CD4-positive, alpha-beta T cell treated with Interleukin-4 for 1 hour (primary cell): ENCODE measurements around the gene SNAPC4.
A peak's percentile ranks its signal among the peaks of the same experiment; 100 is the strongest.

Experiments
- DNase-seq, 2 donors: peaks; one replicate each; pipeline ENCODE4 v3.0.0-alpha.2; 2020 to 2022

The SNAPC4 gene, protein sequence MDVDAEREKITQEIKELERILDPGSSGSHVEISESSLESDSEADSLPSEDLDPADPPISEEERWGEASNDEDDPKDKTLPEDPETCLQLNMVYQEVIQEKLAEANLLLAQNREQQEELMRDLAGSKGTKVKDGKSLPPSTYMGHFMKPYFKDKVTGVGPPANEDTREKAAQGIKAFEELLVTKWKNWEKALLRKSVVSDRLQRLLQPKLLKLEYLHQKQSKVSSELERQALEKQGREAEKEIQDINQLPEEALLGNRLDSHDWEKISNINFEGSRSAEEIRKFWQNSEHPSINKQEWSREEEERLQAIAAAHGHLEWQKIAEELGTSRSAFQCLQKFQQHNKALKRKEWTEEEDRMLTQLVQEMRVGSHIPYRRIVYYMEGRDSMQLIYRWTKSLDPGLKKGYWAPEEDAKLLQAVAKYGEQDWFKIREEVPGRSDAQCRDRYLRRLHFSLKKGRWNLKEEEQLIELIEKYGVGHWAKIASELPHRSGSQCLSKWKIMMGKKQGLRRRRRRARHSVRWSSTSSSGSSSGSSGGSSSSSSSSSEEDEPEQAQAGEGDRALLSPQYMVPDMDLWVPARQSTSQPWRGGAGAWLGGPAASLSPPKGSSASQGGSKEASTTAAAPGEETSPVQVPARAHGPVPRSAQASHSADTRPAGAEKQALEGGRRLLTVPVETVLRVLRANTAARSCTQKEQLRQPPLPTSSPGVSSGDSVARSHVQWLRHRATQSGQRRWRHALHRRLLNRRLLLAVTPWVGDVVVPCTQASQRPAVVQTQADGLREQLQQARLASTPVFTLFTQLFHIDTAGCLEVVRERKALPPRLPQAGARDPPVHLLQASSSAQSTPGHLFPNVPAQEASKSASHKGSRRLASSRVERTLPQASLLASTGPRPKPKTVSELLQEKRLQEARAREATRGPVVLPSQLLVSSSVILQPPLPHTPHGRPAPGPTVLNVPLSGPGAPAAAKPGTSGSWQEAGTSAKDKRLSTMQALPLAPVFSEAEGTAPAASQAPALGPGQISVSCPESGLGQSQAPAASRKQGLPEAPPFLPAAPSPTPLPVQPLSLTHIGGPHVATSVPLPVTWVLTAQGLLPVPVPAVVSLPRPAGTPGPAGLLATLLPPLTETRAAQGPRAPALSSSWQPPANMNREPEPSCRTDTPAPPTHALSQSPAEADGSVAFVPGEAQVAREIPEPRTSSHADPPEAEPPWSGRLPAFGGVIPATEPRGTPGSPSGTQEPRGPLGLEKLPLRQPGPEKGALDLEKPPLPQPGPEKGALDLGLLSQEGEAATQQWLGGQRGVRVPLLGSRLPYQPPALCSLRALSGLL (N-terminal part only)

DNA sequence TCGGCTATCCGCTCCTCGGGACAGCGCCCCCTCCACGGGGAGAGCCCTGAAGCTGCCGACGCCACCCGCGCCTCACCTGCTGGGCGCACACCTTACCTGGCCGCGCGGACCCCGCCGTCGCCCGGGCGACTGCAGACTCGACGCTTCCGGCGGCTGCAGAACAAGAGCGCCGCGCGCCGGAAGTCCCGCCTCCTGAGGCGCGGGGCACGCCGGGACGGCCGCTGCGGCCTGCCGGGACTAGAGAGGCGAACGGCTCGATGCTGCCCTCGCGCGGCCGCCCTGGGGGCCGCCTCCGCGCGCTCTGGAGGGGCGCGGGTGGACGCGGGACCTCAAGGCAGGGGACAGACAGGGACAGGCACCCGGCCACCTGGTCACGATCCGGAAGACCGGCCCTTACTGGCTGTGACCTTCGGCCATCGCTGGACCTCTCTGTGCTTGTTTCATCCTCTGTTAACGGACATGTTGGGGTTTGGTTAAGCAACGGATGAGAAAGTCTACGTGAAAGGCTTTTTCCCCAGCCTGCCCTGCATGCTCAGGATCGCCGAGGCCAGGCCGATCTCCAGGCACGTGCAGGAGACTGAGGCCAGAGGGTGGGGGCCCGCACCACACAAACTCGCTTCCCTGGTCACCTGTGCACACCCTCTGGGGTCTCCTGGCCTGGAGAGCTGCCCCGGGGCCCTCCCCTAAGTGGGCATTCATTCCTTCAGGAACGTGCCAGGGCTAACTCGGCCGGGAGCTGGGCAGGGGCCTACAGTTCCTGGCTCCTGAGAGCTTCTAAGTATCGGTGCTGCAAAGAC, at the start of gene SNAPC4:
TSS of gene SNAPC4 (minus strand) at position 133 of the 797 bp plus-strand sequence. CDS start 1,742 bp downstream, outside the sequence.
- peak; percentile 87 to 89 for DNase-seq

- DNase-seq = no peak
Observed at GRCh38 chr9:136448655-136449054, 48.7 kb upstream of the SNAPC4 start.

DNA sequence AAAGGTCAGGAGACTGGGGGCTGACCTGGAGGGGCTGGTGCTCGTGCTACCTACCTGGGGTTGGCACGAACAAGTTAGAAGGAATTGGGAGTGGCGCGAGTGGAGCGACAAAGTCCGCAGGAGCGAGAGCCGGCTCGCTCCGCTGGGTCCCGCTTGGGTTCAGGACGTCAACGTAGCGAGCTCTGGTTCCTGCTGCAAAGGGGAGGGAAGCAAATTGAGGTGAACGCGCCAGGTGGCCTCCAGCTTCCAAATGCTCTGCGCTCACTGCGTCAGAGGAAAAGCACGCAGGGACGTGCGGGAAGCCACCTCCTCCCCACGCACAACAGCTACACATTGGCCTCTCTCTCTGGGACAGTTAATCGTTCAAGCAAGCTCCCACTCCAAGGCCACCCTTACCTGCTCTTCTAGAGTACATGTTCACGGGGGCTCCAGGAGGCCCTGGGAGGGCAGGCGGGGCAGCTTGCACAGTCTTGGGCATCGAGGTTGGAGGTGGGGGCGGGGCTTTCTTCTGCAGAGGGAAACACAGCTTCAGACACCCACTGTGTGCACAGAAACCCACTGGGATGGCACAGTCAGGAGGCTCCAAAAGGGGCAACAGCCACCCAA, 47.3 kb upstream of the SNAPC4 start:
- DNase-seq = no peak

DNA sequence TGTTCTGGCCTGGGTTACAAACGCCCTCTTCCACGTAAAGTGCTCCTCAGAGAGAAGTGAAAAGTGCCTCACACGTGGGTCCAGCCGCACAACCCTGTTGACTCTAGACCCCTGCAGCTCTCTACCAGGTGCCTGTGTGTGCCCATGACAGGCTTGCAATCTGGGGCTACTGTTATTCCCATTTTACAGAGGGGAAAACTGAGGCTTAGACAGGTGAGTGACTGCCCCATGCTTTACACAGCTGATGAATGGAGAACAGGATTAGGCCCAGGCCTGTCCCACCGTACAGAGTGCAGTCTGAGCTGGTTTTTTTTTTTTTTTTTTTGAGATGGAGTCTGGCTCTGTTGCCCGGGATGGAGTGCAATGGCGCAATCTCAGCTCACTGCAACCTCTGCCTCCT, 45.8 kb upstream of the SNAPC4 start:
- DNase-seq = no peak

DNA sequence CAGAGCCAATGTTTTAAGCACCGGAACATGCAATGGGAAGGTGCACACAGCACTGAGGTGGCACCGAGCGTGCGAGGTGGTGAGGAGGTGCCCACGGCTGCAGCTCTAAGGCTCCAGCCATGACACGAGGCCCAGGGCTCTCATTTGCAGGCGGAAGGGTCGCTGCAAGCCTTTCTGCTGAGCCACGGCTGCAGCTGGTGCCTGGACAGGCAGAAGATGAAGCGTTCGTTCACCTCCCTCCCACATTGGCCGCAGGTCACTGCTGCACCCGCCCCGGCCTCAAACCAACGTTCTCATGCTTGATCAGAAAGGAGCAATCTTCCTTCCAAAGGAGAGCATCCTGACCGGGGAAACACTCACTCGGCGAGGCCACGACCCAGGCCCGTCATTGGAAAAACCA, 44.1 kb upstream of the SNAPC4 start:
- DNase-seq = no peak

DNA sequence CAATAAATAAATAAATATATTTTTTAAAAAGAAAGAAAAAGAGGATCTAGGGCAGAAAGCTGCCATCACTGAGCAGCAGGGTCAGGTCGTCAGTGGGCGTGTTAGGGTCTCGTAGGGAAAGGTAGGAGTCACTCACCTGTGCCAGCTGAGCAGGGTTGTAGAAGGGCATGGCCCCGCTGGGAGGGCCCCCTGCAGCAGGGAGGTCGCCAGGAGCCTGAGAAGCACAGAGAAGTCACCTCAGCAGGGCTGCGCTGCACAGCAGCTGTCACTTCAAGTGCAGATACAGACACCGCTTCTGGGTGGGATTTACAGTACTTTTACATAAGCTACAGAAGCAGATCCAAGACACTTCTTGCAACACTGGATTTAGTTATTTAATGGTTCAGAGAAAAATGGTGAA, 43.7 kb upstream of the SNAPC4 start:
- no peak for DNase-seq

- DNase-seq = no peak
Observed at GRCh38 chr9:136443087-136443486, 43.1 kb upstream of the SNAPC4 start.

DNA sequence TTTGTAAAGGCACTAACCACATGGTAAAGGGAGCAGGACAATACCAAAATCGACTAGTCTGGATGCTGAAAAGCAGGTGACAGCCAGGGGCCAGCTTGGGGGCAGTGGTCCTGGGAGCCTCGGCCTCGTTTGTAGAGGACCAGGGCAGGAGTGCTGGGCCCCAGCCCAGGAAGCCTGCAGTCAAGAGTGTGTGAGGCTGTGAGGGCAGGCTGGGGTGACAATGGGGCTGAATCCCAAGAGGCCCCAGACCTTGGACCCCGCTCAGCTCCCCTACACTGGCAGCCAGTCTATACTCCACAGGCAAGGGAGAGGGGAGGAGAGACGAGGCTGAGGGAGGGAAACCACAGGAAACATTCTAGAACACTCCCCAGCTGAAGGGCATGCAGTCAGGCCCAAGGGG, 42.3 kb upstream of the SNAPC4 start:
- DNase-seq = no peak

GRCh38 chr9:136441681-136442245, 41.8 kb upstream of the SNAPC4 start:
- no peak for DNase-seq

DNA sequence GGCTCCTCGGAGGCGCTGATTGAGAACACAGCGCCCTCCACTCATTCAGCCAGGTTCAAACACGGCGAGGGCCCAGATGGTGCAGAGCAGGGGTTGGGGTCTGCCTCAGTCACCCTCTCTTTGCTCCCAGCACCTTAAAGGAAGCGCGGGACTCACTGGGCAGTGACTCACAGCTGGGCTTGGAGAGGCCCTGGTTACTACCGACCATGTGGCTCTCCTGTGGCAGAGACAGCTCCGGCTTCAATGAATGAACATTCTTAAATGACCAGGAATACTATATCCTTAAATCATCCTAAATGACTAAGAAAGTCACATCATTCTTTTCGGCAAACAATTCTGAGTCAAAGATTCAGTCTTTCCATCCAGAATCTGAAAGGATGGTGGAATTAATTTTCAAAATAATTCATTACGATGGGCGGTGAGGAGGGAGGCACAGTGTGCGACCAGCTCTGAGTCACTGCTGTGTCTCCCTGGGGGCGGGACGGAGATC, 41.3 kb upstream of the SNAPC4 start:
- no peak for DNase-seq

- peak; percentile 76 to 86 for DNase-seq
Observed at GRCh38 chr9:136439481-136440408, 39.8 kb upstream of the SNAPC4 start, which contains the start of gene INPP5E. Gene INPP5E, minus strand, starts transcription at chr9:136439845. Its CDS starts 426 bp downstream, at chr9:136439419.

- peak; percentile 28 to 59 for DNase-seq
Observed at GRCh38 chr9:136438548-136439480, 38.8 kb upstream of the SNAPC4 start.

GRCh38 chr9:136437839-136438547, 38.0 kb upstream of the SNAPC4 start:
- DNase-seq = peak in 1 of 2 donors; percentile 30

GRCh38 chr9:136437430-136437829, 37.5 kb upstream of the SNAPC4 start:
- DNase-seq = no peak

DNA sequence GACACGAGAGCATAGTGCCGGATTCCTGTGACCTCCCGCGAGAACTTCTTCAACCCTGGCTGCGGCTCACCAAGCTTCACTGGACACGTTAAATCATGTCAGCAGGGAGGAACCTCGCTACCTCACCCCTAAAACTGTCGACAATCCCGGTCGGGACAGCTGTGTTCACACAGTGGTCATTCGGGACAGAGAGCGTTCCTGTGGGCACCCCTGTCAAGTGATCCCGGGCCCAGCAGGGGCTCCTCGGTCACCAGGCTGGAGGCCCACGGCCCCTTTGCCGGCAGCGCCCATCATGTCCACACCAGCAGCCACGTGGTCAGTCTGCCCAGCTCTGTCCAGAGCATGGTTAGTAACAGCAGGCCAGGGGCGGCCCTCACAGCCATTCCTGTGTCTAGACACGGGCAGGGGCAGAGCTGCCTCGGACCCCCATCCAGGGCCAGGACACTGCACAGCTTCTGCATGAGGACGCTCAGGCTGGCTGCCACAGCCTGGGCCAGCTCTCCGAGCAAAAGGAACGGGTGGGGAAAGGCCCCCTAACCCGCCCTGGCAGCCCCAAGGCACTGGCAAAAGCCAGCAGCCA, 36.2 kb upstream of the SNAPC4 start:
- no peak for DNase-seq

DNA sequence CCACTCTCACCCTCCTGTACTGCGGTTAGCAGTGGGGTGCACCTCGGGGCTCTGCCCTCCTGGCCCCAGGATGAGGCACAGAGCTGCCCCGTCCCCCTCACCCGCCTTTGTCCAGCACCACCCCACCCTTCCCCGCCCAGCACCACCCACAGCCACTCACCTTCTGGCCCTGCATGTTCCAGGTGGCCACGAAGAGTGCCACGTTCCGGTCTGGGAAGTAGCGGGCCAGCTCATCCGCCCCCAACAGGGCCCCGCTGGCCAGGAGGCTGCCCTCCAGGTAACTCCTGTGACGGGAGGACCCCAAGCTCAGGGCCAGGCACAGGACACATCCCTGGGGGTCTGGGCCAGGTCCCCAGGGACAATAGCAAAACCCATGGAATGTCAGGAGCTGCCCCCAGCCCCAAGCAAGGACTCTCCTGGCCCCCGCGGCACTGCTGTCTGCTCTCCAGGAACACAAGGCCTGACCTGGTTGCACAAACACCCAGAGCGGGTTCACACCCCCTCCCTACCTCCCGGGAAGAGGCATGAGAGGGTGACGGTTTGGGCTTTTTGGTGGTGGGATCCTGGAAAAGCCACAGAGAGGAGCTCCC, 34.7 kb upstream of the SNAPC4 start:
- no peak for DNase-seq
